WERI-Rb-1 (cell line): ENCODE data around the gene NCL.
A peak's percentile ranks its signal among the peaks of the same experiment; 100 is the strongest.

Source experiments
- DNase-seq: peaks from one replicate; pipeline ENCODE4 v3.0.0-alpha.2; 2020
- H3K27ac ChIP-seq: fragments of 250-450 bp; sonication (Bioruptor Pico); 2 replicates; pipeline ENCODE4 v1.5.1; 2020; ENCODE audit warnings: mild to moderate bottlenecking, moderate library complexity
- H3K27me3 ChIP-seq: fragments of 250-450 bp; sonication (Bioruptor Pico); 2 replicates; pipeline ENCODE4 v1.5.1; 2021; ENCODE audit warnings: mild to moderate bottlenecking, low read depth, moderate library complexity; ENCODE audit not compliant: insufficient read depth, severe bottlenecking
- H3K36me3 ChIP-seq: fragments of 250-450 bp; sonication (Bioruptor Pico); 2 replicates; pipeline ENCODE4 v1.5.1; 2020; ENCODE audit warnings: mild to moderate bottlenecking, moderate library complexity
- H3K4me3 ChIP-seq: 2 replicates; pipeline ENCODE4 v1.5.1; 2011; ENCODE audit warnings: low read depth, mild to moderate bottlenecking, control low read depth, low read length
- H3K9me3 ChIP-seq: fragments of 250-450 bp; sonication (Bioruptor Pico); 2 replicates; pipeline ENCODE4 v1.5.1; 2021; ENCODE audit warnings: mild to moderate bottlenecking, moderate library complexity; ENCODE audit not compliant: severe bottlenecking
- CTCF ChIP-seq: IDR thresholded peaks from 2 replicates; pipeline ENCODE4 v1.5.1; 2011; ENCODE audit warnings: low read depth, mild to moderate bottlenecking, control low read depth, inconsistent platforms, low read length

NCL gene

GRCh38 chr2:231483398-231484329, 19.4 kb upstream of the NCL start:
- no peaks in the 10 kb centered on the region for H3K27me3 ChIP-seq
- TF ChIP-seq CTCF, result no peak
- H3K27ac ChIP-seq, result no peak overlapping the region
- H3K4me3 ChIP-seq, result no peak overlapping the region
- H3K36me3 ChIP-seq, result no peaks in the 10 kb centered on the region
- H3K9me3 ChIP-seq, result no peaks in the 10 kb centered on the region
- DNase-seq, result no peak

GRCh38 chr2:231482806-231483391, 18.6 kb upstream of the NCL start:
- TF ChIP-seq CTCF, result peak; percentile 88
- Histone ChIP-seq H3K36me3 (no peaks in the 10 kb centered on the region), H3K4me3 (no peak overlapping the region), H3K27ac (peak overlapping the region; percentile 42), H3K27me3 (no peaks in the 10 kb centered on the region), H3K9me3 (no peaks in the 10 kb centered on the region)
- DNase-seq, result peak; percentile 79

- no peaks in the 10 kb centered on the region for H3K36me3 ChIP-seq
- peak overlapping the region; percentile 48 for H3K27ac ChIP-seq
- no peaks in the 10 kb centered on the region for H3K9me3 ChIP-seq
Observed at GRCh38 chr2:231480781-231481180, 16.5 kb upstream of the NCL start.

GRCh38 chr2:231479455-231479854, 15.2 kb upstream of the NCL start:
- Histone ChIP-seq H3K4me3 (no peak overlapping the region), H3K36me3 (no peaks in the 10 kb centered on the region), H3K27me3 (no peaks in the 10 kb centered on the region), H3K9me3 (no peaks in the 10 kb centered on the region), H3K27ac (no peak overlapping the region)
- peak; percentile 37 for DNase-seq
- TF ChIP-seq CTCF, result no peak

More at GRCh38 chr2:231480781-231481180, 16.5 kb upstream of the NCL start:
- Histone ChIP-seq H3K4me3 (no peak overlapping the region), H3K27me3 (no peaks in the 10 kb centered on the region)
- no peak for DNase-seq
- no peak for TF ChIP-seq CTCF

- no peak for TF ChIP-seq CTCF
Observed at GRCh38 chr2:231476920-231477319, 12.6 kb upstream of the NCL start.

More at GRCh38 chr2:231476920-231477319, 12.6 kb upstream of the NCL start:
- DNase-seq, result no peak
- Histone ChIP-seq H3K27me3 (no peaks in the 10 kb centered on the region), H3K4me3 (no peak overlapping the region), H3K27ac (no peak overlapping the region), H3K9me3 (no peaks in the 10 kb centered on the region), H3K36me3 (no peaks in the 10 kb centered on the region)
